HUES6 (cell line): Measurements from ENCODE around the gene MTFR2.
"Not testable (repeated sequence)": the region's sequence is repeated elsewhere in the genome, so short reads cannot be mapped to it uniquely, and the experiment has no call there.

Experiments used
- H3K27ac ChIP-seq: 2 replicates; pipeline ENCODE4 v1.7.0; 2013; ENCODE audit warnings: low read depth, mild to moderate bottlenecking, low read length, inconsistent platforms
- H3K27me3 ChIP-seq: 2 replicates; pipeline ENCODE4 v1.6.1; 2013; ENCODE audit warnings: low read length; ENCODE audit not compliant: control insufficient read depth, insufficient read depth
- H3K36me3 ChIP-seq: 2 replicates; pipeline ENCODE4 v1.6.1; 2013; ENCODE audit warnings: low read length; ENCODE audit not compliant: control insufficient read depth, insufficient read depth
- H3K4me1 ChIP-seq: 2 replicates; pipeline ENCODE4 v1.6.1; 2013; ENCODE audit warnings: low read length; ENCODE audit not compliant: control insufficient read depth, insufficient read depth
- H3K4me3 ChIP-seq: 2 replicates; pipeline ENCODE4 v1.5.1; 2013; ENCODE audit warnings: low read depth, low read length
- H3K9ac ChIP-seq: one replicate; pipeline ENCODE4 v1.6.1; 2013; ENCODE audit warnings: mild to moderate bottlenecking, low read length
- H3K9me3 ChIP-seq: 2 replicates; pipeline ENCODE4 v1.6.1; 2013; ENCODE audit warnings: low read depth, low read length; ENCODE audit not compliant: control insufficient read depth, insufficient read depth

Gene MTFR2

GRCh38 chr6:136232701-136233100 lies 17.4 kb downstream of the MTFR2 start:
- Histone ChIP-seq H3K4me3 (no peak overlapping the region), H3K27me3 (no peaks in the 10 kb centered on the region), H3K27ac (no peak overlapping the region), H3K36me3 (peaks cover 20% of the 10 kb centered on the region), H3K4me1 (no peaks in the 10 kb centered on the region), H3K9ac (no peak overlapping the region), H3K9me3 (no peaks in the 10 kb centered on the region)

GRCh38 chr6:136230219-136230853 lies 19.8 kb downstream of the MTFR2 start:
- no peak overlapping the region for H3K9ac ChIP-seq
- H3K4me1 ChIP-seq = no peaks in the 10 kb centered on the region
- H3K27me3 ChIP-seq = no peaks in the 10 kb centered on the region
- no peak overlapping the region for H3K4me3 ChIP-seq
- H3K9me3 ChIP-seq = no peaks in the 10 kb centered on the region
- H3K27ac ChIP-seq = no peak overlapping the region
- peaks cover 16% of the 10 kb centered on the region for H3K36me3 ChIP-seq

DNA sequence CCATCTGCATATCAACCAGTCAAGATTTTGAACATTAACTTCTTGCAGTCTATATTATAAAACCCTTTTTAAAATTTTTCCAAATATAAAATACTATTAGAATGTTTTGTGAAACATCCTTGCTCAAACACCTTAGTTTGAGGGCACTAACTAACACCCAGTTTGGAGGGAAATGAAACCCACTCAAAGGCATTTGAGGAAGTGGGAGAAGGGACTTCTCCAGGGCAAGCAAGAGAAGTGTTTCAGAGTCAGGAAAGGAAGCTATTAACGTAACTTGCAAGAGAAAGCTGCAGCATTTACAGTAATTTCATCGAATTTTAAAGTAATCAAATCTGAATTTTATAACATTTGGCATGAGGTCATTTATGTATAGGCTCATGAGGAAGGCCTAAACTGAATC lies 21.3 kb downstream of the MTFR2 start:
- no peaks in the 10 kb centered on the region for H3K27me3 ChIP-seq
- H3K9ac ChIP-seq = no peak overlapping the region
- H3K36me3 ChIP-seq = peaks cover 12% of the 10 kb centered on the region
- peaks cover 2% of the 10 kb centered on the region; the same call in 1 of the 2 replicates for H3K9me3 ChIP-seq
- H3K27ac ChIP-seq = no peak overlapping the region
- no peak overlapping the region for H3K4me3 ChIP-seq
- H3K4me1 ChIP-seq = no peaks in the 10 kb centered on the region

- H3K9me3 ChIP-seq = peaks cover 2% of the 10 kb centered on the region; the same call in 1 of the 2 replicates
- H3K4me3 ChIP-seq = no peak overlapping the region
- peaks cover 9% of the 10 kb centered on the region for H3K36me3 ChIP-seq
- H3K9ac ChIP-seq = no peak overlapping the region
- no peak overlapping the region for H3K27ac ChIP-seq
- no peaks in the 10 kb centered on the region for H3K4me1 ChIP-seq
- no peaks in the 10 kb centered on the region for H3K27me3 ChIP-seq
These were observed 23.3 kb downstream of the MTFR2 start for GRCh38 chr6:136226674-136227377.

DNA sequence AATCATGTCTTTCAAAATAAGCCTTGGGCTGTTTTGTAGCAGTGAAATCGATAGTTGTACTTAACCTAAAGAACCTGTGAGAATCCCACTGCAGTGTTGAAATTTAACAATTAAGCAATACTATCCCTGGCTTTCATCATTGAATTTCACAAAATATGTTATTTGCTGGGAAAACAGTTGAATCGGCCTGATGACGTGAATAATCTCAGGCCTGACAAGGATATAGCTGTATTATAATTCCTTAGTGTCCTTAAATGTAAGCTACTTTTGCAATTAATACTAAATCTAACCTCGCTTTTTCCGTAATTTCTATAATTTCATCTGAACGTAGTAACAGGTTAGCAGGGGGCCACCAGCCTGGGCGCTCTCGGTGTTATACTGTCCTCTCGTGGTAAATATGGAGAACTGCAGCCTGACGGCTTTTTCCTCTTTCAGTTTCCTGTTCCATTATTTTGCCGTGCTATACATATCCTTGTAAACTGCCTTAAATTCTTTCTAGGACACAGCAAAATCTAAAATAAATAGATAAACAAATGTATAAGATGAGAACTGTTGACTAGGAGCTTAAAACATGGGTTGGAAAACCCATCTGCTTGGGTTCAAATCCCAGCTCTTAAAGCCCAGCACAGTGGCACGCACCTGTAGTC lies 24.0 kb downstream of the MTFR2 start:
- no peaks in the 10 kb centered on the region for H3K4me1 ChIP-seq
- no peak overlapping the region for H3K27ac ChIP-seq
- H3K9ac ChIP-seq = no peak overlapping the region
- H3K36me3 ChIP-seq = peaks cover 8% of the 10 kb centered on the region
- H3K4me3 ChIP-seq = no peak overlapping the region
- H3K9me3 ChIP-seq = peaks cover 2% of the 10 kb centered on the region; the same call in 1 of the 2 replicates
- no peaks in the 10 kb centered on the region for H3K27me3 ChIP-seq

GRCh38 chr6:136225496-136225895 lies 24.6 kb downstream of the MTFR2 start:
- Histone ChIP-seq H3K4me3 (no peak overlapping the region), H3K4me1 (no peaks in the 10 kb centered on the region), H3K27ac (no peak overlapping the region), H3K9ac (no peak overlapping the region), H3K9me3 (peaks cover 2% of the 10 kb centered on the region; the same call in 1 of the 2 replicates), H3K36me3 (peaks cover 1% of the 10 kb centered on the region; the same call in 1 of the 2 replicates), H3K27me3 (no peaks in the 10 kb centered on the region)

- H3K4me1 ChIP-seq, H3K27me3 ChIP-seq, H3K9ac ChIP-seq, H3K9me3 ChIP-seq, H3K36me3 ChIP-seq, H3K4me3 ChIP-seq, H3K27ac ChIP-seq: not testable (repeated sequence)
These were observed 25.1 kb downstream of the MTFR2 start for GRCh38 chr6:136224974-136225373.

- Histone ChIP-seq H3K27ac (no peak overlapping the region), H3K4me1 (no peaks in the 10 kb centered on the region), H3K4me3 (no peak overlapping the region), H3K9ac (no peak overlapping the region), H3K27me3 (no peaks in the 10 kb centered on the region), H3K36me3 (no peaks in the 10 kb centered on the region), H3K9me3 (peaks cover 3% of the 10 kb centered on the region; the same call in 1 of the 2 replicates)
These were observed 33.4 kb downstream of the MTFR2 start for GRCh38 chr6:136216503-136217401.

DNA sequence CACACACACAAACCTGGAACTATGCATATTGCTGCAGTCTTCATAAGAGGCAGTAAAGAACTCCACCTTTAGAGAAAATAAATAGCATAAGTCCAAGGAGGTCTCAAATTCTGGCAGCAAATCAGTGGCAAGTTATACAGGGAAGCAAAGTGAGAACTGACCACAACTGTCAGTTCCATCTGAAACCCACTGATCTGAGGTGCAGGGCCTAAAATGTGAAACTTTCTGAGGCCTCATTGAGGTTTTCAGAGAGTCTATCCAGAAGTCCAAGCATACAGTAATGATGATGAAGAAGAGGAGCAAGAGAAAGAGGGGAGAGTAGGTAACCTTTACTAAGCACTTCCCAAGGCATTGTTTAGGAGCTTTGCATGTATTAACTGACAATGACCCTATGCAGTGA lies 36.3 kb downstream of the MTFR2 start:
- no peaks in the 10 kb centered on the region for H3K36me3 ChIP-seq

GRCh38 chr6:136213012-136213539 lies 37.0 kb downstream of the MTFR2 start:
- no peak overlapping the region for H3K27ac ChIP-seq

More for the DNA sequence above, 36.3 kb downstream of the MTFR2 start:
- no peak overlapping the region for H3K4me3 ChIP-seq
- no peak overlapping the region for H3K9ac ChIP-seq
- H3K27ac ChIP-seq = no peak overlapping the region
- no peaks in the 10 kb centered on the region for H3K27me3 ChIP-seq
- H3K4me1 ChIP-seq = no peaks in the 10 kb centered on the region
- H3K9me3 ChIP-seq = peaks cover 4% of the 10 kb centered on the region; the same call in 1 of the 2 replicates

More at GRCh38 chr6:136213012-136213539, 37.0 kb downstream of the MTFR2 start:
- H3K4me1 ChIP-seq = no peaks in the 10 kb centered on the region
- H3K27me3 ChIP-seq = no peaks in the 10 kb centered on the region
- no peaks in the 10 kb centered on the region for H3K36me3 ChIP-seq
- no peak overlapping the region for H3K4me3 ChIP-seq
- no peak overlapping the region for H3K9ac ChIP-seq
- H3K9me3 ChIP-seq = peaks cover 4% of the 10 kb centered on the region; the same call in 1 of the 2 replicates
